NCI-H446 (cell line): ENCODE data around the gene FXYD7.
"Not testable (repeated sequence)": the region's sequence is repeated elsewhere in the genome, so short reads cannot be mapped to it uniquely, and the experiment has no call there.

Source experiments
- DNase-seq, 2 experiments: peaks; one replicate each; lab custom pipeline; 2025; lab: John Stamatoyannopoulos, UW

Gene FXYD7

GRCh38 chr19:35143231-35143715, at the start of gene FXYD7:
FXYD7 (plus strand) TSS chr19:35143255; CDS start chr19:35143334, 79 bp downstream.
- no peak for DNase-seq

GRCh38 chr19:35093430-35093829, 49.6 kb upstream of the FXYD7 start:
- no peak for DNase-seq

GRCh38 chr19:35093941-35094647, 49.0 kb upstream of the FXYD7 start:
- no peak for DNase-seq

GRCh38 chr19:35094656-35095055, 48.4 kb upstream of the FXYD7 start:
- DNase-seq = no peak

GRCh38 chr19:35095667-35096368, 47.2 kb upstream of the FXYD7 start:
- DNase-seq = no peak

GRCh38 chr19:35098413-35099049, 44.5 kb upstream of the FXYD7 start:
- no peak for DNase-seq

GRCh38 chr19:35099155-35099896, 43.7 kb upstream of the FXYD7 start:
- DNase-seq = no peak

GRCh38 chr19:35099897-35100275, 43.2 kb upstream of the FXYD7 start:
- no peak for DNase-seq

- DNase-seq = no peak
These were observed 42.2 kb upstream of the FXYD7 start for GRCh38 chr19:35100588-35101533.

GRCh38 chr19:35101949-35102348, 41.1 kb upstream of the FXYD7 start:
- not testable (repeated sequence) for DNase-seq

GRCh38 chr19:35103614-35104013, 39.4 kb upstream of the FXYD7 start:
- not testable (repeated sequence) for DNase-seq

- DNase-seq = no peak
These were observed 38.7 kb upstream of the FXYD7 start for GRCh38 chr19:35104361-35104760.

- no peak for DNase-seq
These were observed 38.0 kb upstream of the FXYD7 start for GRCh38 chr19:35105047-35105410.

GRCh38 chr19:35105411-35106290, 37.4 kb upstream of the FXYD7 start:
- DNase-seq = no peak

GRCh38 chr19:35106291-35106583, 36.8 kb upstream of the FXYD7 start:
- DNase-seq = no peak

- DNase-seq = no peak
These were observed 36.0 kb upstream of the FXYD7 start for GRCh38 chr19:35106898-35107541.

- DNase-seq = no peak
These were observed 35.5 kb upstream of the FXYD7 start for GRCh38 chr19:35107545-35107944.

- no peak for DNase-seq
These were observed 34.3 kb upstream of the FXYD7 start for GRCh38 chr19:35108730-35109129.

- no peak for DNase-seq
These were observed 33.5 kb upstream of the FXYD7 start for GRCh38 chr19:35109395-35110112.
